Hepatocyte (in vitro differentiated cells): Measurements from ENCODE around the gene ZG16B. TPM values are rescaled to one million over a fixed set of nuclear protein-coding genes. Genes with fewer than 3 reads are reported as not detected.

Experiments used
- DNase-seq: peaks from one replicate; pipeline ENCODE4 v3.0.0-alpha.2; 2016; ENCODE audit warnings: low spot score
- H2AFZ ChIP-seq: fragments of 200-600 bp; sonication (generic); 2 replicates; pipeline ENCODE4 v1.6.0; 2016; ENCODE audit warnings: antibody characterized with exemption, mild to moderate bottlenecking
- H3K27ac ChIP-seq: fragments of 200-600 bp; sonication (generic); 2 replicates; pipeline ENCODE4 v1.5.1; 2016; ENCODE audit warnings: mild to moderate bottlenecking
- H3K27me3 ChIP-seq: fragments of 200-600 bp; sonication (generic); 2 replicates; pipeline ENCODE4 v1.6.1; 2016
- H3K36me3 ChIP-seq: fragments of 200-600 bp; sonication (generic); replicated peaks from 2 replicates; pipeline ENCODE4 v1.5.1; 2016; ENCODE audit warnings: low read depth; ENCODE audit not compliant: insufficient read depth
- H3K4me1 ChIP-seq: fragments of 200-600 bp; sonication (generic); 2 replicates; pipeline ENCODE4 v1.5.1; 2016; ENCODE audit warnings: mild to moderate bottlenecking, moderate library complexity; ENCODE audit not compliant: insufficient read depth
- H3K4me2 ChIP-seq: fragments of 200-600 bp; sonication (generic); 2 replicates; pipeline ENCODE4 v1.6.0; 2016
- H3K4me3 ChIP-seq: fragments of 200-600 bp; sonication (generic); 2 replicates; pipeline ENCODE4 v1.5.1; 2016; ENCODE audit warnings: mild to moderate bottlenecking
- H3K79me2 ChIP-seq: fragments of 200-600 bp; sonication (generic); 2 replicates; pipeline ENCODE4 v1.6.0; 2017; ENCODE audit warnings: mild to moderate bottlenecking
- H3K9me2 ChIP-seq: fragments of 200-600 bp; sonication (generic); replicated peaks from 2 replicates; pipeline ENCODE4 v1.6.0; 2017; ENCODE audit warnings: mild to moderate bottlenecking; ENCODE audit not compliant: insufficient read depth
- H3K9me3 ChIP-seq: fragments of 200-600 bp; sonication (generic); 2 replicates; pipeline ENCODE4 v1.5.1; 2016; ENCODE audit warnings: low read depth, mild to moderate bottlenecking
- H4K20me1 ChIP-seq: fragments of 200-600 bp; sonication (generic); 2 replicates; pipeline ENCODE4 v1.6.0; 2016; ENCODE audit warnings: mild to moderate bottlenecking; ENCODE audit not compliant: insufficient read depth, poor library complexity, severe bottlenecking
- CTCF ChIP-seq: fragments of 200-600 bp; sonication (generic); IDR thresholded peaks from 2 replicates; pipeline ENCODE4 v1.5.1; 2016; ENCODE audit warnings: antibody characterized with exemption, mild to moderate bottlenecking; ENCODE audit not compliant: poor library complexity
- EZH2 ChIP-seq: fragments of 200-600 bp; sonication (generic); IDR thresholded peaks from 2 replicates; pipeline ENCODE4 v1.6.1; 2016; ENCODE audit warnings: antibody characterized with exemption, mild to moderate bottlenecking, borderline replicate concordance
- EZH2phosphoT487 ChIP-seq: fragments of 200-600 bp; sonication (generic); IDR thresholded peaks from one replicate; pipeline ENCODE4 v1.6.1; 2018; ENCODE audit warnings: antibody characterized with exemption, mild to moderate bottlenecking, low read depth, moderate library complexity; ENCODE audit not compliant: unreplicated experiment, severe bottlenecking
- WGBS: methylation state at CpG from one replicate; pipeline ENCODE4 v1.1.6; 2016; ENCODE audit warnings: low lambda C conversion rate; ENCODE audit errors: missing lambda C conversion rate; 5-methylcytosine and 5-hydroxymethylcytosine counted together
- polyA plus RNA-seq: library from polyadenylated mRNA; unstranded; fragments of >200 nt; fragmentation: Nextera tagmentation; extraction: Ambion mirVana; gene quantifications from 2 replicates; pipeline ENCODE4 v1.2.1, GENCODE V29; 2016
- total RNA-seq: library from RNA; depleted of rRNA; stranded (reverse); fragments of >200 nt; gene quantifications from 2 replicates; pipeline ENCODE4 v1.2.3, GENCODE V29; 2014

ZG16B gene
- total RNA-seq (4.3 and 5.4 TPM in 2 replicates), polyA plus RNA-seq (4.9 and 7.9 TPM in 2 replicates)

- peaks cover 8% of the 10 kb centered on the region for H3K4me1 ChIP-seq
- H4K20me1 ChIP-seq: no peaks in the 10 kb centered on the region
- TF ChIP-seq EZH2 (no peak), CTCF (no peak), EZH2phosphoT487 (no peak)
- no peak within 1 kb of the TSS for H3K4me3 ChIP-seq
- no peaks in the 10 kb centered on the region for H3K9me2 ChIP-seq
- 81% methylated on average over 32 of the region's 32 CpGs for WGBS
- no peaks in the 10 kb centered on the region for H3K9me3 ChIP-seq
- no peak within 1 kb of the TSS for H3K4me2 ChIP-seq
- no peaks in the 10 kb centered on the region for H3K27me3 ChIP-seq
- no peaks in the 10 kb centered on the region for H3K36me3 ChIP-seq
- peak within 1 kb of the TSS; percentile 67 for H3K27ac ChIP-seq
- H2AFZ ChIP-seq: no peak within 1 kb of the TSS
- no peaks in the 10 kb centered on the region for H3K79me2 ChIP-seq
- DNase-seq: no peak
Observed at GRCh38 chr16:2829501-2830354, at the start of gene ZG16B. TSS of gene ZG16B (plus strand) at chr16:2830303. CDS start at chr16:2830442, 139 bp downstream.

- Histone ChIP-seq H2AFZ (no peak overlapping the region), H3K79me2 (peaks cover 14% of the 10 kb centered on the region), H4K20me1 (no peaks in the 10 kb centered on the region), H3K27me3 (no peaks in the 10 kb centered on the region), H3K27ac (no peak overlapping the region), H3K9me2 (no peaks in the 10 kb centered on the region), H3K4me2 (no peak overlapping the region), H3K36me3 (no peaks in the 10 kb centered on the region), H3K4me1 (peaks cover 13% of the 10 kb centered on the region), H3K9me3 (no peaks in the 10 kb centered on the region), H3K4me3 (no peak overlapping the region)
- 83% methylated on average over 20 of the region's 20 CpGs for WGBS
- no peak for DNase-seq
- TF ChIP-seq CTCF (no peak), EZH2 (no peak), EZH2phosphoT487 (no peak)
Observed at GRCh38 chr16:2782583-2783351, 47.3 kb upstream of the ZG16B start.

GRCh38 chr16:2783581-2784357, 46.3 kb upstream of the ZG16B start:
- H3K9me2 ChIP-seq: no peaks in the 10 kb centered on the region
- 85% methylated on average over 15 of the region's 15 CpGs for WGBS
- H3K27ac ChIP-seq: no peak overlapping the region
- H3K4me1 ChIP-seq: peaks cover 5% of the 10 kb centered on the region
- H3K4me2 ChIP-seq: no peak overlapping the region
- no peak overlapping the region for H3K4me3 ChIP-seq
- H3K27me3 ChIP-seq: no peaks in the 10 kb centered on the region
- TF ChIP-seq EZH2: no peak
- no peak for TF ChIP-seq EZH2phosphoT487
- TF ChIP-seq CTCF: no peak
- no peaks in the 10 kb centered on the region for H3K36me3 ChIP-seq
- no peaks in the 10 kb centered on the region for H3K9me3 ChIP-seq
- H4K20me1 ChIP-seq: no peaks in the 10 kb centered on the region
- H3K79me2 ChIP-seq: peaks cover 8% of the 10 kb centered on the region
- H2AFZ ChIP-seq: no peak overlapping the region
- DNase-seq: no peak
